Endothelial cell of umbilical vein (primary cell): Measurements from ENCODE around the gene MAML2. TPM values are rescaled to one million over a fixed set of nuclear protein-coding genes. Genes with fewer than 3 reads are reported as not detected.

Source experiments
- BruUV-seq: library from RNA; stranded (reverse); fragments of 400-500 nt; replicated peaks from 2 replicates; lab custom pipeline; 2021; lab: Mats Ljungman, UMichigan
- CTCF ChIA-PET: fragments of 300-600, 350-600 bp; sonication (Branson Sonifier 250); formaldehyde crosslinking; loops from one replicate; lab custom pipeline; 2021; ENCODE audit warnings: antibody characterized with exemption, inconsistent platforms; lab: Charles Lee
- POLR2A ChIA-PET: fragments of 300-600, 350-600 bp; sonication (Branson Sonifier 250); formaldehyde crosslinking; loops from one replicate; lab custom pipeline; 2021; ENCODE audit warnings: antibody characterized with exemption, inconsistent platforms; lab: Charles Lee
- DNase-seq: peaks from one replicate; pipeline ENCODE4 v3.0.0-alpha.2; 2011; ENCODE audit warnings: low read depth, low spot score
- FAIRE-seq: peaks from 2 replicates; lab custom pipeline; 2011; peaks lifted over from hg19 to GRCh38; lab: Jason Lieb, UNC
- H2AFZ ChIP-seq: 2 replicates; pipeline ENCODE4 v1.6.0; 2012; ENCODE audit warnings: low read depth, low read length, control low read depth, inconsistent platforms
- H3K27ac ChIP-seq: 2 replicates; pipeline ENCODE4 v1.5.1; 2011; ENCODE audit warnings: low read depth, mild to moderate bottlenecking, control low read depth, low read length, moderate library complexity; ENCODE audit not compliant: insufficient read depth
- H3K27me3 ChIP-seq, 2 experiments: 2 replicates each; pipeline versions ENCODE4 v1.6.0 to v1.6.1; 2011; ENCODE audit warnings: low read length in 2 of 2, mixed read lengths in 1 of 2; ENCODE audit not compliant: control insufficient read depth in 2 of 2, insufficient read depth in 2 of 2
- H3K36me3 ChIP-seq, 2 experiments: 2 replicates in 1 of 2; 3 replicates in 1 of 2; pipeline ENCODE4 v1.5.1; 2011; ENCODE audit warnings: low read length in 2 of 2, mild to moderate bottlenecking in 1 of 2, moderate library complexity in 1 of 2; ENCODE audit not compliant: control insufficient read depth in 2 of 2, insufficient read depth in 2 of 2; ENCODE audit errors: extremely low read depth in 1 of 2
- H3K4me1 ChIP-seq: 3 replicates; pipeline ENCODE4 v1.5.1; 2011; ENCODE audit warnings: mild to moderate bottlenecking, low read length; ENCODE audit not compliant: control insufficient read depth, insufficient read depth; ENCODE audit errors: extremely low read depth
- H3K4me2 ChIP-seq: 2 replicates; pipeline ENCODE4 v1.6.1; 2011; ENCODE audit warnings: low read length, control low read depth, mixed read lengths; ENCODE audit not compliant: insufficient read depth
- H3K4me3 ChIP-seq, 3 experiments: fragments of 200-600 bp in 1 of 3; sonication (generic), shearing (Covaris generic) in 1 of 3; replicated peaks in 1 of 3; 2 replicates each; pipeline ENCODE4 v1.5.1; 2011 to 2016; ENCODE audit warnings: control low read depth in 3 of 3, low read length in 3 of 3, mild to moderate bottlenecking in 2 of 3, inconsistent platforms in 1 of 3, low read depth in 1 of 3, moderate library complexity in 1 of 3; ENCODE audit not compliant: insufficient read depth in 1 of 3
- H3K79me2 ChIP-seq: 2 replicates; pipeline ENCODE4 v1.6.0; 2012; ENCODE audit warnings: low read length, inconsistent platforms; ENCODE audit not compliant: control insufficient read depth, insufficient read depth
- H3K9ac ChIP-seq: replicated peaks from 2 replicates; pipeline ENCODE3; 2011; ENCODE audit warnings: low read length, control low read depth; ENCODE audit not compliant: insufficient read depth; ENCODE audit errors: extremely low read depth
- H3K9me1 ChIP-seq: replicated peaks from 3 replicates; pipeline ENCODE4 v1.6.0; 2011; ENCODE audit warnings: mild to moderate bottlenecking, low read length; ENCODE audit not compliant: control insufficient read depth, insufficient read depth; ENCODE audit errors: extremely low read depth
- H3K9me3 ChIP-seq: replicated peaks from 2 replicates; pipeline ENCODE4 v1.5.1; 2012; ENCODE audit warnings: low read length, inconsistent platforms; ENCODE audit not compliant: control insufficient read depth, insufficient read depth
- H4K20me1 ChIP-seq: replicated peaks from 2 replicates; pipeline ENCODE3; 2011; ENCODE audit warnings: mild to moderate bottlenecking, low read length; ENCODE audit not compliant: control insufficient read depth, insufficient read depth; ENCODE audit errors: extremely low read depth
- EZH2 ChIP-seq: IDR thresholded peaks from 2 replicates; pipeline ENCODE4 v1.6.1; 2012; ENCODE audit warnings: borderline replicate concordance, low read depth, mild to moderate bottlenecking, moderate library complexity, low read length, inconsistent platforms; ENCODE audit not compliant: severe bottlenecking
- FOS ChIP-seq: IDR thresholded peaks from 2 replicates; pipeline ENCODE4 v1.6.1; 2011; ENCODE audit warnings: mild to moderate bottlenecking, low read length, moderate library complexity, borderline replicate concordance; ENCODE audit not compliant: insufficient read depth
- GATA2 ChIP-seq: IDR thresholded peaks from 2 replicates; pipeline ENCODE4 v1.7.0; 2011; ENCODE audit warnings: low read depth, mild to moderate bottlenecking, moderate library complexity, mixed read lengths, low read length; ENCODE audit not compliant: insufficient read length, insufficient read depth
- JUN ChIP-seq: IDR thresholded peaks from 2 replicates; pipeline ENCODE4 v1.6.1; 2011; ENCODE audit warnings: borderline replicate concordance, low read depth; ENCODE audit not compliant: insufficient read length, insufficient read depth
- MYC ChIP-seq: IDR thresholded peaks from one replicate; pipeline ENCODE4 v1.6.1; 2011; ENCODE audit warnings: mild to moderate bottlenecking, low read depth, low read length
- POLR2A ChIP-seq: IDR thresholded peaks from 2 replicates; pipeline ENCODE4 v1.6.1; 2012; ENCODE audit warnings: low read depth, mild to moderate bottlenecking, control low read depth, low read length
- POLR2AphosphoS5 ChIP-seq: IDR thresholded peaks from 2 replicates; pipeline ENCODE4 v1.6.1; 2012; ENCODE audit warnings: low read depth, mild to moderate bottlenecking, control low read depth, low read length, moderate library complexity; ENCODE audit not compliant: insufficient read depth
- dilution Hi-C: fragments of 300-500 bp; cut with MboI; formaldehyde crosslinking; loops from one replicate; pipeline ENCODE4 v1.15.0; 2019; ENCODE audit warnings: low sequenced_read_pairs; ENCODE audit not compliant: extremely low pct_ligation_motif_present
- intact Hi-C: fragments of 100-400 bp; cut with micrococcal nuclease; formaldehyde crosslinking; loops from one replicate; pipeline ENCODE4 v1.10.0; 2022
- polyA plus RNA-seq, 4 experiments: library from polyadenylated mRNA; depleted of rRNA in 3 of 4; stranded (reverse) in 3 of 4; unstranded in 1 of 4; fragments of >200 nt; gene quantifications; 2 replicates each; pipeline versions ENCODE4 v1.2.1 to v1.2.3, GENCODE V29; 2011 to 2012; ENCODE audit warnings: missing spikeins in 1 of 4
- total RNA-seq: library from RNA; stranded (reverse); gene quantifications from 2 replicates; pipeline ENCODE4 v1.2.3, GENCODE V29; 2021
- TF ChIP-seq, protein P1 (sequence below): IDR thresholded peaks from 2 replicates; pipeline ENCODE4 v1.6.1; 2011; ENCODE audit not compliant: insufficient read depth, insufficient read length
- TF ChIP-seq, protein P2 (sequence below), 2 donors: IDR thresholded peaks; 1 replicate in 1 of 2; 2 replicates in 1 of 2; pipeline ENCODE4 v1.5.1; 2011; ENCODE audit warnings: low read length in 2 of 2, mild to moderate bottlenecking in 2 of 2, moderate library complexity in 2 of 2, control low read depth in 1 of 2, inconsistent platforms in 1 of 2, low read depth in 1 of 2; ENCODE audit not compliant: insufficient read depth in 1 of 2; ENCODE audit errors: extremely low read depth in 1 of 2

The MAML2 gene
- total and polyA plus RNA-seq, 2 donors (not counting 3 experiments of a cell fraction or from before 2014, with no cell fraction given) = 12.4 to 16.8 TPM

- H3K4me2 ChIP-seq = no peak overlapping the region
- no peaks in the 10 kb centered on the region for H3K79me2 ChIP-seq
- intact Hi-C loops (no loop called here), dilution Hi-C loops (no loop called here)
- H3K27me3 ChIP-seq = no peaks in the 10 kb centered on the region
- peaks cover 0 to 2% of the 10 kb centered on the region in 2 experiments for H3K36me3 ChIP-seq
- H3K9me1 ChIP-seq = no peaks in the 10 kb centered on the region
- H3K9ac ChIP-seq = no peak overlapping the region
- BruUV-seq = no TSS peak
- H3K4me3 ChIP-seq = no peak overlapping the region
- H3K4me1 ChIP-seq = no peaks in the 10 kb centered on the region
- TF ChIP-seq JUN (no peak), POLR2AphosphoS5 (no peak), POLR2A (no peak), GATA2 (no peak), MYC (no peak), EZH2 (no peak), FOS (no peak)
- TF ChIP-seq, protein P1, sequence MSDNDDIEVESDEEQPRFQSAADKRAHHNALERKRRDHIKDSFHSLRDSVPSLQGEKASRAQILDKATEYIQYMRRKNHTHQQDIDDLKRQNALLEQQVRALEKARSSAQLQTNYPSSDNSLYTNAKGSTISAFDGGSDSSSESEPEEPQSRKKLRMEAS = no peak
- TF ChIP-seq, protein P2, sequence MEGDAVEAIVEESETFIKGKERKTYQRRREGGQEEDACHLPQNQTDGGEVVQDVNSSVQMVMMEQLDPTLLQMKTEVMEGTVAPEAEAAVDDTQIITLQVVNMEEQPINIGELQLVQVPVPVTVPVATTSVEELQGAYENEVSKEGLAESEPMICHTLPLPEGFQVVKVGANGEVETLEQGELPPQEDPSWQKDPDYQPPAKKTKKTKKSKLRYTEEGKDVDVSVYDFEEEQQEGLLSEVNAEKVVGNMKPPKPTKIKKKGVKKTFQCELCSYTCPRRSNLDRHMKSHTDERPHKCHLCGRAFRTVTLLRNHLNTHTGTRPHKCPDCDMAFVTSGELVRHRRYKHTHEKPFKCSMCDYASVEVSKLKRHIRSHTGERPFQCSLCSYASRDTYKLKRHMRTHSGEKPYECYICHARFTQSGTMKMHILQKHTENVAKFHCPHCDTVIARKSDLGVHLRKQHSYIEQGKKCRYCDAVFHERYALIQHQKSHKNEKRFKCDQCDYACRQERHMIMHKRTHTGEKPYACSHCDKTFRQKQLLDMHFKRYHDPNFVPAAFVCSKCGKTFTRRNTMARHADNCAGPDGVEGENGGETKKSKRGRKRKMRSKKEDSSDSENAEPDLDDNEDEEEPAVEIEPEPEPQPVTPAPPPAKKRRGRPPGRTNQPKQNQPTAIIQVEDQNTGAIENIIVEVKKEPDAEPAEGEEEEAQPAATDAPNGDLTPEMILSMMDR (IDR thresholded peaks at IDR 0.05; ENCODE audit: extremely low read depth in 1 of 2, insufficient read depth in 1 of 2, low read depth in 1 of 2, low read length in 2 of 2) = no peak
- H4K20me1 ChIP-seq = no peaks in the 10 kb centered on the region
- DNase-seq (no peak), FAIRE-seq (no peak)
- POLR2A ChIA-PET = no interaction called here
- CTCF ChIA-PET = interaction anchor here (0.9 to 3.4 kb wide), 5 partner anchors 30 to 256 kb away, joined by 3 to 29 read pairs (median 4); partner anchors contain the start of gene MAML2
- no peaks in the 10 kb centered on the region for H3K9me3 ChIP-seq
- no peak overlapping the region for H2AFZ ChIP-seq
- H3K27ac ChIP-seq = no peak overlapping the region
Measured at GRCh38 chr11:96092511-96092910, 250.5 kb downstream of the MAML2 start.
